ENCODE data around the gene VCAM1.

- TF ChIP-seq POLR2AphosphoS5 (IDR thresholded peaks at IDR 0.05): no peak
- TF ChIP-seq CTCF (IDR thresholded peaks at IDR 0.05): no peak
- TF ChIP-seq POLR2A (IDR thresholded peaks at IDR 0.05; ENCODE audit: low read depth): no peak
These were observed 15.8 kb upstream of the VCAM1 start for GRCh38 chr1:100703716-100704115.

Data from esophagus muscularis mucosa (tissue), 3 donors.